ENCODE data around the gene GREB1L.

The GREB1L gene

GRCh38 chr18:21452796-21453510, 210.9 kb downstream of the GREB1L start:
- no peak for DNase-seq

GRCh38 chr18:21453511-21453901, 211.5 kb downstream of the GREB1L start:
- no peak for DNase-seq

GRCh38 chr18:21454725-21455124, 212.7 kb downstream of the GREB1L start:
- no peak for DNase-seq

- DNase-seq = peak; percentile 0
These were observed 214.6 kb downstream of the GREB1L start for GRCh38 chr18:21456428-21457178.

GRCh38 chr18:21457179-21457535, 215.1 kb downstream of the GREB1L start:
- no peak for DNase-seq

- no peak for DNase-seq
These were observed 216.3 kb downstream of the GREB1L start for GRCh38 chr18:21458310-21458709.

GRCh38 chr18:21458788-21459187, 216.8 kb downstream of the GREB1L start:
- DNase-seq = no peak

- no peak for DNase-seq
These were observed 217.8 kb downstream of the GREB1L start for GRCh38 chr18:21459706-21460286.

- no peak for DNase-seq
These were observed 219.4 kb downstream of the GREB1L start for GRCh38 chr18:21461460-21461859.

GRCh38 chr18:21463718-21464117, 221.7 kb downstream of the GREB1L start:
- no peak for DNase-seq

- no peak for DNase-seq
These were observed 226.6 kb downstream of the GREB1L start for GRCh38 chr18:21468514-21469164.

- DNase-seq = no peak
These were observed 230.7 kb downstream of the GREB1L start for GRCh38 chr18:21472741-21473140.

GRCh38 chr18:21474621-21475020, 232.6 kb downstream of the GREB1L start:
- DNase-seq = no peak

GRCh38 chr18:21479721-21480120, 237.7 kb downstream of the GREB1L start:
- no peak for DNase-seq

- DNase-seq = no peak
These were observed 239.7 kb downstream of the GREB1L start for GRCh38 chr18:21481739-21482138.

- DNase-seq = no peak
These were observed 241.0 kb downstream of the GREB1L start for GRCh38 chr18:21483051-21483450.

GRCh38 chr18:21484851-21485636, 243.0 kb downstream of the GREB1L start:
- DNase-seq = no peak

GRCh38 chr18:21486905-21487437, 244.9 kb downstream of the GREB1L start:
- DNase-seq = no peak

GRCh38 chr18:21489119-21489750, 247.2 kb downstream of the GREB1L start:
- peak; percentile 60 for DNase-seq

- DNase-seq = no peak
These were observed 248.0 kb downstream of the GREB1L start for GRCh38 chr18:21489919-21490495.

- no peak for DNase-seq
These were observed 248.7 kb downstream of the GREB1L start for GRCh38 chr18:21490748-21491147.

Data from NCI-H1092 treated with DMSO at 0.1 percent for 48 hours (cell line).